Jurkat, Clone E6-1 (cell line): ENCODE measurements around the gene TMEM232. TPM values are rescaled to one million over a fixed set of nuclear protein-coding genes. Genes with fewer than 3 reads are reported as not detected.
A peak's percentile ranks its signal among the peaks of the same experiment; 100 is the strongest.
"Not testable (repeated sequence)": the region's sequence is repeated elsewhere in the genome, so short reads cannot be mapped to it uniquely, and the experiment has no call there.

ENCODE experiments used
- DNase-seq: peaks from one replicate; pipeline ENCODE4 v3.0.0-alpha.2; 2011; ENCODE audit warnings: low read depth, low spot score
- H3K4me3 ChIP-seq: 2 replicates; pipeline ENCODE4 v1.5.1; 2011; ENCODE audit warnings: mild to moderate bottlenecking, low read length, control low read depth, moderate library complexity
- polyA plus RNA-seq: library from polyadenylated mRNA; unstranded; fragments of >200 nt; gene quantifications from one replicate; pipeline ENCODE4 v1.2.1, GENCODE V29; 2012; ENCODE audit warnings: missing spikeins; ENCODE audit not compliant: insufficient read length, insufficient read depth

Gene TMEM232
- 0.91 TPM for polyA plus RNA-seq

- DNase-seq, result no peak
- H3K4me3 ChIP-seq, result no peak within 1 kb of the TSS
These were observed at the start of gene TMEM232 for GRCh38 chr5:110726249-110727024. Gene TMEM232 (minus strand): TSS chr5:110726671. CDS start chr5:110667352, 59,319 bp downstream.

DNA sequence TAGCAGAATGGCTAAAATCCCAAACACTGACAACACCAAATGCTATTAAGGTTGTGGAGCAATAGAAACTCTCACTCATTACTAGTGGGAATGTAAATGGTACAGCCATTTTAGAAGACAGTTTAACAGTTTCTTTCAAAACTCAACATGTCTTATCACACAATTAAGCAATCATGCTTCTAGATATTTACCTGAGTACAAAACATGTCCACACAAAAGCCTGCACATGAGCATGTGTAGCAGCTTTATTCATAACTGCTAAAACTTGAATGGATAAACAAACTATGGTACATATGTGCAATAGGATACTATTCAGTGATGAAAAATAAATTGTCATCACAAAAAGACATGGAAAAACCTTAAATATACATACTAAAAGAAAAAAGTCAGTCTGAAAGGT, 43.8 kb upstream of the TMEM232 start:
- no peak for DNase-seq
- no peak overlapping the region for H3K4me3 ChIP-seq

- no peak for DNase-seq
These were observed 42.7 kb upstream of the TMEM232 start for GRCh38 chr5:110769000-110769681.

DNA sequence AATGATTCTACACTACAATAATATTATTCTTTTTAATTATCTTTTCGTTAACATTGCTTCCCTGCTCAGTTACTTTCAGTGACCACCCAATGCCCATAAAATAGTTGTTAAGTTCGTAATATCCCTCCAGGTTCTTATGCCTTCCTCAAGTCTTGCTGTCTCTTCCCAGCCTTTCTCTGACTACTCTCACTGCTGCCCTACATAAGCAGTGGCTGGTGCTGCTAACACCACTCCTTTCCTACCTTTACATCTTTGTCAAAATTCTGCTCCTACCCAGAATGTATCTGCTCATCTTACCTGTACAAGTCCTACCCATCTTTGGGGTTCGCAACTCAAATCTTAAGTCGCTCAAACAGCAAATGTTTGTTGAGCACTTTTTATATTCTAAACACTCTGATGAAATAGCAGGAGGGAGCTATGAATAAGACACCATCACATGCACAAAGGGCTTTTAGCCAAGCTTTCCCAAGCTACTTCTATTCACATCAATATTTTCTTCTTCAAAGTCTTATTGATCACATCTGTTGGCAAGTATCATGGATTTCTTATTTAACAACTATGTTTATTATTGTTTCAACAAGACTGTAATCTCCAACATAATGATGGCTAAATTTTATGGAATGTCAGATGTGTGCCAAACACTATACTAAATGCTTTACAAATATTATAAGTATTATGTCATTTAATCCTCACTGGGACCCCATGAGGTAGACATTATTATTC, 41.8 kb upstream of the TMEM232 start:
- DNase-seq, result no peak
- no peak overlapping the region for H3K4me3 ChIP-seq

More at GRCh38 chr5:110769000-110769681, 42.7 kb upstream of the TMEM232 start:
- no peak overlapping the region for H3K4me3 ChIP-seq

DNA sequence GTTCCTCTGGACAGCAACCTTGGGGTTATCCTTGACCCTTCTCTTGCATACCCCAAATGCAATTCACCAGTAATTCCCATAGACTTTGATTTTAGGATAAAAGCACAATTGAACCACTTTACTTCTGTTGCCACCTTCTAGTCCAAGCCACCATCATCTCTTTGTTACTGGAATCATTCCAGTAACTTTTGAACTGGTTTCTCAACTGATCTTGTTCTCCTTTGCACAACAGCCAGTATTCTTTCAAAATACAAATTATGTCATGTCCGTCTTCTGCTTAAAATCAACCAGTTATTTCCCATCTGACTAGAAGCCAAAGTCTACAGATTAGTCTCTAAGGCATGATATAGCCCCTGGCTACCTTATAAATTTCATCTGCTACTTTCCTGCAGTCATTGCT, 33.7 kb upstream of the TMEM232 start:
- H3K4me3 ChIP-seq, result no peak overlapping the region
- no peak for DNase-seq

- H3K4me3 ChIP-seq, result no peak overlapping the region
- DNase-seq, result peak; percentile 67
These were observed 30.8 kb upstream of the TMEM232 start for GRCh38 chr5:110757118-110757729.

GRCh38 chr5:110754181-110754580, 27.7 kb upstream of the TMEM232 start:
- no peak overlapping the region for H3K4me3 ChIP-seq
- DNase-seq, result no peak

- H3K4me3 ChIP-seq, result no peak overlapping the region
- DNase-seq, result no peak
These were observed 27.1 kb upstream of the TMEM232 start for GRCh38 chr5:110753600-110753999.

DNA sequence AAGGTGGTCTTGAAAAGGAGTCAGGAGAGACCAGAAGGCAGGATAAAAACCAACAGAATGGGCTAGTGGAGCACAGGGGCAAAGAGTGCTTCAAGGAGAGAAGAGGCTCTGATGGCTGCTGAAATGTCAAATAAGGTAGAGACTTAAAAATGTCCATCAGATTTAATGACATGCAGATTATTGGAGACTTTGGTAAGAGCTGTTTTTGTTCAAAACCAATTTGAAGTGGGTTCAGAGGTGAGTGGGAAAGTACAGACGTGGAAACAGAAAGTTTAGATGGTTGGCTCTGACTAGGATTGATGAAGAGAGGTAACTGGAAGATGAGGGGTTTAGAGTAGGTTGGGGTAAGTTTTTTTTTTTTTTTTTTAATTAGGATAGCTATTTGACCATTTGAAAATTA, 26.5 kb upstream of the TMEM232 start:
- no peak overlapping the region for H3K4me3 ChIP-seq

GRCh38 chr5:110751902-110752762, 25.7 kb upstream of the TMEM232 start:
- H3K4me3 ChIP-seq, result peak overlapping the region; percentile 29
- DNase-seq, result peak; percentile 92

More for the DNA sequence above, 26.5 kb upstream of the TMEM232 start:
- DNase-seq, result no peak

GRCh38 chr5:110738812-110739651, 12.6 kb upstream of the TMEM232 start, which contains the start of gene SLC25A46:
Gene SLC25A46 (plus strand): TSS chr5:110739007. CDS start chr5:110739120, 113 bp downstream.
- DNase-seq, result peak; percentile 89

GRCh38 chr5:110738503-110738811, 12.0 kb upstream of the TMEM232 start:
- no peak for DNase-seq

More at GRCh38 chr5:110738812-110739651, 12.6 kb upstream of the TMEM232 start, which contains the start of gene SLC25A46:
- H3K4me3 ChIP-seq, result peak within 1 kb of the TSS; percentile 90

DNA sequence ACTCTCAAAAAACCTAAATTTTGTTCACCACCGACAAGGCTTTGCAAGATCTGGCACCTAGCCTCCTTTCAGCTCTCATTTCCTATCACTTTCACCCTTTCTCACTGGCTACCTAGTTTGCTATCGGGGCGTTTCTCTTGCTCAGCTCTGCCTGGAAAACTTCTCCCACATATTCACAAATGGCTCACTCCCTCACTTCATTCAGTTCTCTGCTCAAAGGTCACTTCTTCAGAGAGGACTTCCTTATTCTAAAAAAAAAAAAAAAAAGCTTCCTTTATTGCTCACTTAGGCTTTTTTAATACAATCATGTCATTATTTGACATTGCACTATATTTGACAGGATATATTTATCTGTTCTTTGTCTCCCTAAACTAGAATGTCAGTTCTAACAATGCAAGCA, 10.3 kb upstream of the TMEM232 start:
- H3K4me3 ChIP-seq, result no peak overlapping the region
- DNase-seq, result no peak

More at GRCh38 chr5:110738503-110738811, 12.0 kb upstream of the TMEM232 start:
- H3K4me3 ChIP-seq, result peak overlapping the region; percentile 90

GRCh38 chr5:110735556-110735955, 9.1 kb upstream of the TMEM232 start:
- no peak overlapping the region for H3K4me3 ChIP-seq
- DNase-seq, result no peak

DNA sequence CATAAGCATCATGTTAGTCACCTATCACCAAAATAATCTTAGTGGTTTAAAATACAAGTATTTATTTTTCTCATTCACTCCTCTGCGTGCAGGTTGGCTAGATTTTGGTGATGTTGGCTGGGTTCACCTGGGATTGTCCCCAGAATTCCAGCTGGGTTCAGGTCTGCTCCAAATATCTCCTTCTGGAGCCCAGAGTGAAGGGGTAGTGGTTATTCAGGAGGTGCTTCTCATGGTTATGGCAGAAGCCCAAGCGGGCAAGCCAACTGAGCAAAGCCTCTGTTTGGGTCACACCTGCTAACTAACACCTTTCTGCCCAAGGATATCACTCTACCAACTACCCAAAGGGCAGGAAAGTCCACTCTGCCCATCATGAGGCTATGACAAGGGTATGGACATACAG, 7.6 kb upstream of the TMEM232 start:
- H3K4me3 ChIP-seq, result no peak overlapping the region
- no peak for DNase-seq

- not testable (repeated sequence) for DNase-seq, H3K4me3 ChIP-seq
These were observed 5.0 kb upstream of the TMEM232 start for GRCh38 chr5:110731499-110731898.

DNA sequence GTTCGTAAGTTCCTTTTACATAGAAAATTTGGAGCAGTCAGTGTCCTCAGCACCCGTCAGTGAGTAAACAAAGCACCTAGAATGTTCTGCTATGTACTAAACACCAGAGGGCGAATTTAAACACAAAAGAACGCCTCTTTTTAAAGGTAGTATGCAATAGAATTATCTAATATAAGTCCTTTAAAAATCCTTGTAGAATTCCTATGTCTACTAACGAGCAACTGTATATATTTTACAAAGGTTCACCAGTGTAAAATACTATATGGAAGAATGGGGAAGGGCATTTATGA, 499 bp upstream of the TMEM232 start:
- no peak overlapping the region for H3K4me3 ChIP-seq

GRCh38 chr5:110718311-110718710, 8.2 kb downstream of the TMEM232 start:
- H3K4me3 ChIP-seq, result no peak overlapping the region
- DNase-seq, result no peak

More for the DNA sequence above, 499 bp upstream of the TMEM232 start:
- no peak for DNase-seq
